Measurements from ENCODE around the gene RAB26. TPM values are rescaled to one million over a fixed set of nuclear protein-coding genes. Genes with fewer than 3 reads are reported as not detected.
A peak's percentile ranks its signal among the peaks of the same experiment; 100 is the strongest.

RAB26 gene
- total RNA-seq, 1 donor from 2014 or later = 6.0 TPM

- ATAC-seq = peak; percentile 6
These were observed 14.3 kb downstream of the RAB26 start for GRCh38 chr16:2162676-2163118.

- ATAC-seq = peak; percentile 87
These were observed 14.9 kb downstream of the RAB26 start for GRCh38 chr16:2163211-2163881.

GRCh38 chr16:2165861-2166260 lies 17.4 kb downstream of the RAB26 start:
- ATAC-seq = no peak

- no peak for ATAC-seq
These were observed 18.0 kb downstream of the RAB26 start for GRCh38 chr16:2166263-2167067.

DNA sequence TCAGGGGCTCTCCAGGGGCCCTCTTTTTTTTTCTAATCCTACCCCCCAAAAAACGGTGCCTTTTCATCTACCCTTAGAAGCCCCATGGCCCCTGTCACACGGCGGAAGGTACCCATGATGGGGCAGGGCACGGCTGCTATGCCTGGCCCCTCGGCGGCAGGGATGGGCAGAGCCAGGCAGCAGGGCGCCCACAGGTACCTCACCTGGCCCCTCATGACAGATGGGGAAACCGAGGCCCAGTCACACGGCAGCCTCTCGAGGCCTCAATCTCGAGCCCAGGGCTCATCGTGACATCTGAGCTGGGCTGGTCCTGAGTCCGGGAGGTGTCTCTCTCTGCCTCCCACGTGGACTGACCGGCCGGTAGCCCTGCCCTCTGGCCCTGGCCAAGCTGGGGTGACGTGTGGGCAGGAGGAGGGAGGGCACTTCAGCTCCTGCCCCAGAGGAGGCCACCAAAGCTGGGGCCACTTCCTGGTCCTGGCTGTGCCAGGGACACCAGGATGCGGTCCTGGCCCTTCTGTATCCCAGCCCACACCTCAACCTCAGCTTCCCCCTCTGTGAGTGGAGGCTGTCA lies 18.7 kb downstream of the RAB26 start:
- ATAC-seq = no peak

DNA sequence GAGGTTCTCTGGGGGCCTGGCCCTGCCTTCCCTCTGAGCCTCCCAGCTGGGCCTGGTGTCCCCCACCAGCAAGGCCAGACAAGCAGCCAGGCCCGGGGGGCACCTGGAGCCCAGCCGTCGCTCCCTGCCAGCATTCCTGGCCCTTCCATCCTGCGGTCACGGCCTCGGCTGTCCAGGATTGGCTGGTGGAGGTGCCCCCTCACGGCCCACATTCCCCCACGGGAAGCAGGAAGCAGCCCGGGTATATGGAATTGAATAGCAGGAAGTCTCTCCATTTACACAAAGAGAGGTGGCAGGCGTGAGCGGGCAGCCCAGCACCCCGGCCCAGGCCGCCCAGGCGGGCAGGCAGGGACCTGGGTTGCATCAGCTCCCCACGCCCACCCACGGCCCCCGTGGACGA lies 21.7 kb downstream of the RAB26 start:
- peak; percentile 14 for ATAC-seq

- ATAC-seq = no peak
These were observed 22.4 kb downstream of the RAB26 start for GRCh38 chr16:2170587-2171435.

GRCh38 chr16:2171601-2172178 lies 23.3 kb downstream of the RAB26 start:
- ATAC-seq = no peak

DNA sequence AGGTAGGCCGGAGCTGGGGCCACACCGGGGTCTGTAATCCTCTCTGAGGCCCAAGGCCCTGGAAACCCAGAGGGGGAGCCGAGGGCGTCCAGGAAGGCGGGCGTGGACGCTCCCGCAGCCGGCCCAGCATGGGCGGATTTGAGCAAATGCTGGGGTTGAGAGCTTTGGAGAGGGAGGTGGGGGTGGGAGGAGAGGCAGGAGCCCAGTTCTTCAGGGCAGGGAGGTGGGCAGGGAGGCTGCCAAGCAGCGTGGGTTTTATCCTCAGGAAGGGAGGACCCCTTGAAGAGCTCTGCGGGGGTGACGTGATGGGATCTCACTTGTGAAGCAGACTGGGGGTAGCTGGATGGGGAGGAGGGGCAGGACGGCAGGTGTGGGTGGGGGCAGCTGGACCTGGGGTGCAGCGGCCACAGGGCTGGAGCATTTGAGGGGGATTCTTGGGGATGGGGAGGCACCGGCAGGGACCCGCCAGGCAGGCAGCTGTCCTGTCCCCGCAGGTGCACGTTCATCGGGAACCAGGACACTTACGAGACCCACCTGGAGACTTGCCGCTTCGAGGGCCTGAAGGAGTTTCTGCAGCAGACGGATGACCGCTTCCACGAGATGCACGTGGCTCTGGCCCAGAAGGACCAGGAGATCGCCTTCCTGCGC lies 24.4 kb downstream of the RAB26 start:
- no peak for ATAC-seq

GRCh38 chr16:2173366-2173765 lies 24.9 kb downstream of the RAB26 start:
- ATAC-seq = no peak

DNA sequence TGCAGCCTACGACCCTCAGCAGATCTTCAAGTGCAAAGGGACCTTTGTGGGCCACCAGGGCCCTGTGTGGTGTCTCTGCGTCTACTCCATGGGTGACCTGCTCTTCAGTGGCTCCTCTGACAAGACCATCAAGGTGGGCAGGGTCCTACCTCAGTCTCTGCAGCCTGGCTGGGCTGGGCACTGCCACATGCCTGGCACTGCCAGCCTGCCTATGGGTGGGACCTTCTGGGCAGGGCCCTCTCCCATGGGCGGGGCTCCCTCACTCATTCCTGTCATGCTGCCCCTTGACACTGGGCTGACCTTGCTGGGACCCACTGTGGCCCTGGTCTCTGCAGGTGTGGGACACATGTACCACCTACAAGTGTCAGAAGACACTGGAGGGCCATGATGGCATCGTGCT lies 25.5 kb downstream of the RAB26 start:
- ATAC-seq = no peak

GRCh38 chr16:2174396-2175131 lies 26.1 kb downstream of the RAB26 start:
- ATAC-seq = no peak

DNA sequence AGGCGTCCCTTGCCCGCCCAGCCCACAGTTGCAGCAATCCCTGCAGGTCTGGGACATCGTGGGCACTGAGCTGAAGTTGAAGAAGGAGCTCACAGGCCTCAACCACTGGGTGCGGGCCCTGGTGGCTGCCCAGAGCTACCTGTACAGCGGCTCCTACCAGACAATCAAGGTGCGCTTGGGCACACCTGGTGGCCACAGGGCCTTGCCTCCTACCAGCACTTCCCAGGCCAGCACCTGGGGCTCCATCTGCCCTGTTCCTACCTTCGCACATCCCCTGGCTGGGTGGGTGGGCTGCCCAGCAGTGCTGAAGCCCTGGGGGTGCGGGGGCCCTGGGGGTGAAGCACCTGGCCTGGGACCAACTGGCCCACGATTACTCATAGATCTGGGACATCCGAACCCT lies 27.0 kb downstream of the RAB26 start:
- peak; percentile 7 for ATAC-seq

- no peak for ATAC-seq
These were observed 27.6 kb downstream of the RAB26 start for GRCh38 chr16:2176047-2176446.

DNA sequence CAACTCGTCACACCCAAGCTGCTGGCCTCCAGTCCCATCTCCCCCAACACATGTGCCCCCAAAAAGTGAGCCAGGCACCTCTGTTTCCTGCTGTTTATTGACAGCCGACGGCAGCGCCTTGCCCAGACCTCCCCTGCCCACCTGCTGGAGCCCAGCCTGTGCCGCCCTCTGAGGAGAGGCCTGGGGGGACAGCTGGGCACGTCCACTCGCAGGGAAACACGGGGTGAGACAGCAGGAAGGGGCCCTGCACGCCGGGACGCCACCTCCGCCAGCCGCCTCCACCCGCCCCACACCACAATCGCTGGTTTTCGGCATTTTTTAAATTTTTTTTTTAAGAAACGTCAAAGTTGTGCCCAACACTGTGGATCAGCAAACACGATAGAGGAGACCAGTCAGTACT lies 28.7 kb downstream of the RAB26 start:
- no peak for ATAC-seq

DNA sequence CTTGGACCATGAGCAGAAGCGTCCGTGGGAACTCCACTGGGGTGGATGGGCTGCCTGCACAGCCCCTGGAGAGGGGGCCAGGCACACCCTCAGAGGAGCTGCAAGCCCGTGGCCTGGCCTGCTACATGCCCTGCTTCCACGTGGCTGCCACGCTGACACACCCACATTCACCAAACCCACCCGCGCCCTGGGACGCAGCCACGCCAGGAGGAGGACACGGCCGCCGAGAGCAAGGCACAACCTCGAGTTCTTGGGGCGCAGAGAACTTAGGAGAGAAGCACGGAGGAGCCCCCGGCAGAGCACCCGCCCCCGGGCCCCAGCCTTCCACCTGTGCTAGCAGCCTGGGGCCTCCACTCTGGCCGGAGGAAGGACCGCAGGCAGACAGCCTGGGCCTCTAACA lies 29.1 kb downstream of the RAB26 start:
- ATAC-seq = no peak

GRCh38 chr16:2178321-2179106 lies 30.1 kb downstream of the RAB26 start:
- ATAC-seq = peak; percentile 62

DNA sequence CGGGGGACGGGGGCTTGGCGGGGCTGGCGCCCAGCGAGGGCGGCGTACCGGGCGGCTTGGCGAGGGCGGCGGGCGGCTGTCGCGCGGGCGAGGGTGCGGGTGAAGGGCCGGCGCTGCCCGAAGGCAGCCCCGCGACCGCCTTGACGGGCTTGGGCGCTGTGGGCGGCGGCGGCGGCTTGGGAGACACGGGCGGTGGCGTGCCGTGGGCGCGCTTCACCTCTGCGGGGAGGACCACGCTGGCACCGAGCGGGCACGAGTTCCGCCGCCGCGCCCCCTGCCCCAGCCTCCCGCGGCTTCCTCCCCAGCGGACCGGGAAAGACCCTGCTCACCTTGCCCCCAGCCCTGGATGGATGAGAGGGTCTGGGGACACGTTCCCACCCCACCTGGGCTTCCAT lies 30.7 kb downstream of the RAB26 start:
- no peak for ATAC-seq

DNA sequence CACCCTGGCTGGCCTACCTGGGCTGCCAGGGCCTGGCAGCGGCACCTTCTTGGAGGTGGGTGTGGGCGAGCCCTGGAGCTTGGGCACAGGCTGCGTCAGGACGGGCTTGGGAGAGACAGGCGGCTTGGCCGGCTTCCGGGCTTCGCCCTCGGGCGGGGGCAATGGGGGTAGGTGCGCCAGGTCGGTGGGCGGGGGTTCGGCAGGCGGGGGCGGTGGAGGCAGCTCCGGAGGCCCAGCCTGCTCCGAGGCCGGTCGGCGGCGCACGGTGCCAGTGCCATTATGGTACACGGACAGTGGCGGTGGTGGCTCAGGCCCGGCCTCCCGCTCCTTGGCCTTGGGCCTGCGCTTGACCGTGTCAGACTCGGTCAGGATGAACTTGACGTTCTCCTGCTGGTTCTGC lies 31.2 kb downstream of the RAB26 start:
- ATAC-seq = peak; percentile 17

DNA sequence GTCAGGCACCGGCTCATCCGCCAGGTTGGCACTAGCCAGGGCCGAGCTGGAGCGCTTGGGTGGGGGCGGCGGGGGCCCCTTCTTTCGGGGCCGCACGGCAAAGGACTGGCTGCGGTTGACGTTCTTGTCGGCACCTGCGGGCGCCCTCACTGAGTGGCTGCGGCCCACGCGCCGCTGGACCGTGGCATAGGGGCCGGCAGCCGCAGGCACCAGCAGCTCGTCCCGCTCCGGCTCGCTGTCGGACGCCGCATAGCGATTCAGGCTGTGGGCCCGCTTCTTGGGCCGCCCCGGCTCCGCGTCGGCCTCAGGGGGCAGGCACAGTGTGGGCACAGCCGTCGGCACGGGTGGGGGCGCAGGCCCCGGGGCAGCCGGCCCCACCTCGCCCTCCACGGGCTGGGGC lies 32.0 kb downstream of the RAB26 start:
- no peak for ATAC-seq
